IMR-90 (cell line): ENCODE data around the gene ZYX. TPM values are rescaled to one million over a fixed set of nuclear protein-coding genes. Genes with fewer than 3 reads are reported as not detected.

ENCODE experiments used
- ATAC-seq: fragments of 200-7000 bp; cut with Tn5 transposase; 2 replicates; pipeline ENCODE4 v1.9.1; 2020; ENCODE audit warnings: low read depth, mild to moderate bottlenecking, moderate library complexity
- BruUV-seq: library from RNA; stranded (reverse); fragments of 400-500 nt; replicated peaks from 2 replicates; lab custom pipeline; 2021; lab: Mats Ljungman, UMichigan
- CTCF ChIA-PET: fragments of 300-600 bp; formaldehyde crosslinking; extraction: SDS; loops from one replicate; lab custom pipeline; 2021; ENCODE audit warnings: antibody characterized with exemption; lab: Yijun Ruan, JAX
- POLR2A ChIA-PET: fragments of 300-600 bp; sonication (Branson Sonifier 250); formaldehyde crosslinking; loops from one replicate; lab custom pipeline; 2022; ENCODE audit warnings: antibody characterized with exemption; ENCODE audit not compliant: unreplicated experiment; lab: Charles Lee
- DNase-seq: peaks from one replicate; pipeline ENCODE4 v3.0.0; 2013
- H2AFZ ChIP-seq: replicated peaks from 2 replicates; pipeline ENCODE3; 2013; ENCODE audit warnings: low read length, mild to moderate bottlenecking; ENCODE audit not compliant: poor library complexity
- H2AK5ac ChIP-seq: 2 replicates; pipeline ENCODE4 v1.6.1; 2013; ENCODE audit warnings: low read depth, low read length, inconsistent platforms
- H2AK9ac ChIP-seq: replicated peaks from 2 replicates; pipeline ENCODE3; 2013; ENCODE audit warnings: mild to moderate bottlenecking, low read depth, low read length, moderate library complexity; ENCODE audit not compliant: poor library complexity
- H2BK120ac ChIP-seq: 2 replicates; pipeline ENCODE4 v1.6.1; 2013; ENCODE audit warnings: low read depth, low read length, inconsistent platforms
- H2BK15ac ChIP-seq: 3 replicates; pipeline ENCODE4 v1.6.1; 2013; ENCODE audit warnings: low read depth, low read length, inconsistent platforms
- H2BK20ac ChIP-seq: 2 replicates; pipeline ENCODE4 v1.6.1; 2013; ENCODE audit warnings: low read depth, mild to moderate bottlenecking, inconsistent platforms, low read length, moderate library complexity
- H2BK5ac ChIP-seq: 2 replicates; pipeline ENCODE4 v1.6.1; 2013; ENCODE audit warnings: mild to moderate bottlenecking, low read depth, low read length, inconsistent platforms; ENCODE audit not compliant: poor library complexity, severe bottlenecking
- H3K14ac ChIP-seq: replicated peaks from 2 replicates; pipeline ENCODE4 v1.6.1; 2013; ENCODE audit warnings: low read depth, low read length, inconsistent platforms
- H3K18ac ChIP-seq: 2 replicates; pipeline ENCODE4 v1.6.1; 2013; ENCODE audit warnings: low read depth, low read length, control low read depth
- H3K23ac ChIP-seq: 2 replicates; pipeline ENCODE4 v1.6.1; 2013; ENCODE audit warnings: low read depth, low read length, inconsistent platforms
- H3K27ac ChIP-seq: 2 replicates; pipeline ENCODE4 v1.5.1; 2013; ENCODE audit warnings: mild to moderate bottlenecking, control low read depth, low read length; ENCODE audit not compliant: insufficient read depth
- H3K27me3 ChIP-seq: 2 replicates; pipeline ENCODE4 v1.6.1; 2013; ENCODE audit warnings: low read length; ENCODE audit not compliant: control insufficient read depth, insufficient read depth
- H3K36me3 ChIP-seq: 2 replicates; pipeline ENCODE4 v1.6.1; 2013; ENCODE audit warnings: low read length, mixed read lengths; ENCODE audit not compliant: control insufficient read depth, insufficient read depth
- H3K4ac ChIP-seq: 2 replicates; pipeline ENCODE4 v1.6.1; 2013; ENCODE audit warnings: low read depth, low read length, inconsistent platforms
- H3K4me1 ChIP-seq: 2 replicates; pipeline ENCODE4 v1.6.1; 2013; ENCODE audit warnings: low read length, mixed read lengths; ENCODE audit not compliant: control insufficient read depth, insufficient read depth
- H3K4me2 ChIP-seq: 2 replicates; pipeline ENCODE4 v1.6.1; 2013; ENCODE audit warnings: low read depth, mild to moderate bottlenecking, control low read depth, low read length, moderate library complexity
- H3K4me3 ChIP-seq: 2 replicates; pipeline ENCODE4 v1.5.1; 2013; ENCODE audit warnings: low read depth, mild to moderate bottlenecking, control low read depth, low read length, moderate library complexity; ENCODE audit not compliant: insufficient read depth
- H3K56ac ChIP-seq: 2 replicates; pipeline ENCODE4 v1.6.1; 2013; ENCODE audit warnings: low read length, inconsistent platforms; ENCODE audit not compliant: insufficient read depth; ENCODE audit errors: extremely low read depth
- H3K79me1 ChIP-seq, 2 experiments: 2 replicates each; pipeline ENCODE4 v1.6.1; 2013; ENCODE audit warnings: low read length in 2 of 2, inconsistent platforms in 1 of 2, low read depth in 1 of 2
- H3K9ac ChIP-seq: 2 replicates; pipeline ENCODE4 v1.6.1; 2013; ENCODE audit warnings: low read depth, low read length, control low read depth
- H3K9me1 ChIP-seq: 2 replicates; pipeline ENCODE4 v1.6.1; 2013; ENCODE audit warnings: low read length, inconsistent platforms; ENCODE audit not compliant: insufficient read depth
- H3K9me3 ChIP-seq: 2 replicates; pipeline ENCODE4 v1.6.1; 2013; ENCODE audit warnings: low read length; ENCODE audit not compliant: control insufficient read depth, insufficient read depth
- H4K20me1 ChIP-seq: 2 replicates; pipeline ENCODE4 v1.6.1; 2013; ENCODE audit warnings: low read length, inconsistent platforms; ENCODE audit not compliant: insufficient read depth
- H4K5ac ChIP-seq: 2 replicates; pipeline ENCODE4 v1.6.1; 2013; ENCODE audit warnings: mild to moderate bottlenecking, low read depth, low read length, control low read depth
- H4K8ac ChIP-seq, 2 experiments: 2 replicates each; pipeline ENCODE4 v1.6.1; 2013; ENCODE audit warnings: low read depth in 2 of 2, low read length in 2 of 2, control low read depth in 1 of 2, inconsistent platforms in 1 of 2
- H4K91ac ChIP-seq: 2 replicates; pipeline ENCODE4 v1.6.1; 2013; ENCODE audit warnings: low read depth, low read length, inconsistent platforms; ENCODE audit not compliant: insufficient read depth
- BHLHE40 ChIP-seq: fragments of 150-350 bp; IDR thresholded peaks from 2 replicates; pipeline ENCODE4 v1.6.1; 2016; ENCODE audit warnings: mild to moderate bottlenecking, low read depth, low read length
- CEBPB ChIP-seq: IDR thresholded peaks from 2 replicates; pipeline ENCODE4 v1.6.1; 2012; ENCODE audit warnings: low read depth, low read length, improper control_type of control experiment
- CHD1 ChIP-seq: IDR thresholded peaks from 2 replicates; pipeline ENCODE4 v1.6.1; 2012; ENCODE audit warnings: low read depth, low read length, improper control_type of control experiment
- CTCF ChIP-seq: conservative IDR thresholded peaks from 2 replicates; pipeline ENCODE4 v1.5.1; 2012; ENCODE audit warnings: mild to moderate bottlenecking, low read depth, low read length, improper control_type of control experiment
- ELK1 ChIP-seq: fragments of 150-350 bp; IDR thresholded peaks from 2 replicates; pipeline ENCODE4 v1.6.1; 2016; ENCODE audit warnings: low read depth, mild to moderate bottlenecking, low read length, moderate library complexity, borderline replicate concordance
- FOS ChIP-seq: fragments of 150-350 bp; IDR thresholded peaks from 2 replicates; pipeline ENCODE4 v1.6.1; 2016; ENCODE audit warnings: low read depth, low read length
- MAFK ChIP-seq: IDR thresholded peaks from 2 replicates; pipeline ENCODE4 v1.6.1; 2012; ENCODE audit warnings: low read depth, low read length, improper control_type of control experiment
- MAZ ChIP-seq: IDR thresholded peaks from 2 replicates; pipeline ENCODE4 v1.6.1; 2012; ENCODE audit warnings: low read depth, mild to moderate bottlenecking, low read length, improper control_type of control experiment, moderate library complexity, borderline replicate concordance
- MXI1 ChIP-seq: IDR thresholded peaks from 2 replicates; pipeline ENCODE4 v1.6.1; 2012; ENCODE audit warnings: low read depth, mild to moderate bottlenecking, low read length, moderate library complexity, borderline replicate concordance
- NFE2L2 ChIP-seq: fragments of 150-350 bp; IDR thresholded peaks from 2 replicates; pipeline ENCODE4 v1.6.1; 2016; ENCODE audit warnings: low read depth, mild to moderate bottlenecking, low read length
- POLR2A ChIP-seq: IDR thresholded peaks from 2 replicates; pipeline ENCODE4 v1.6.1; 2012; ENCODE audit warnings: mild to moderate bottlenecking, low read depth, low read length
- RAD21 ChIP-seq: IDR thresholded peaks from 2 replicates; pipeline ENCODE4 v1.6.1; 2012; ENCODE audit warnings: low read length, improper control_type of control experiment
- RCOR1 ChIP-seq: IDR thresholded peaks from 2 replicates; pipeline ENCODE4 v1.6.1; 2012; ENCODE audit warnings: mild to moderate bottlenecking, low read length, improper control_type of control experiment; ENCODE audit not compliant: insufficient replicate concordance
- RFX5 ChIP-seq: IDR thresholded peaks from 2 replicates; pipeline ENCODE4 v1.8.0; 2012; ENCODE audit warnings: low read depth, mild to moderate bottlenecking, low read length, moderate library complexity
- SMC3 ChIP-seq: fragments of 150-350 bp; IDR thresholded peaks from 2 replicates; pipeline ENCODE4 v1.6.1; 2016; ENCODE audit warnings: low read depth, mild to moderate bottlenecking, antibody characterized with exemption, low read length, moderate library complexity
- USF2 ChIP-seq: fragments of 150-350 bp; IDR thresholded peaks from 2 replicates; pipeline ENCODE4 v1.6.1; 2017; ENCODE audit warnings: mild to moderate bottlenecking, antibody characterized with exemption, low read length, low read depth
- WGBS, 2 experiments: methylation state at CpG; one replicate each; pipeline versions ENCODE4 v1.1.5 to v1.1.7; 2013; ENCODE audit warnings: missing lambda C conversion rate in 2 of 2; ENCODE audit not compliant: insufficient read length in 1 of 2; ENCODE audit errors: extremely low coverage in 2 of 2; 5-methylcytosine and 5-hydroxymethylcytosine counted together
- dilution Hi-C: fragments of 300-500 bp; cut with HindIII; formaldehyde crosslinking; loops from one replicate; pipeline ENCODE4 v1.14.3; 2018; ENCODE audit warnings: low sequenced_read_pairs; ENCODE audit not compliant: unreplicated experiment
- in situ Hi-C: fragments of 300-500 bp; cut with MboI; formaldehyde crosslinking; loops from 3 replicates; pipeline ENCODE4 v1.14.3; 2019; ENCODE audit warnings: low sequenced_read_pairs, inconsistent platforms, mixed read lengths
- intact Hi-C: fragments of 100-400 bp; cut with micrococcal nuclease; formaldehyde crosslinking; loops from 2 replicates; pipeline ENCODE4 v1.10.0; 2022
- polyA plus RNA-seq, 3 experiments: library from polyadenylated mRNA; depleted of rRNA; stranded (reverse); fragments of >200 nt; gene quantifications; 2 replicates each; pipeline ENCODE4 v1.2.3, GENCODE V29; 2012; ENCODE audit warnings: low replicate concordance in 1 of 3
- total RNA-seq: library from RNA; depleted of rRNA; stranded (reverse); fragments of >200 nt; gene quantifications from 2 replicates; pipeline ENCODE4 v1.2.3, GENCODE V29; 2012

The ZYX gene
- total and polyA plus RNA-seq, 2 of the 4 experiments (the other 2 are of a cell fraction) = 22.6 to 334 TPM

GRCh38 chr7:143346018-143346417 is 35.1 kb upstream of the ZYX start:
- Histone ChIP-seq H3K56ac (no peak overlapping the region), H3K36me3 (no peaks in the 10 kb centered on the region), H3K4ac (no peak overlapping the region), H3K27ac (no peak overlapping the region), H4K91ac (no peak overlapping the region), H3K18ac (no peak overlapping the region), H3K9me1 (no peaks in the 10 kb centered on the region), H3K9ac (no peak overlapping the region), H3K4me2 (no peak overlapping the region), H3K14ac (no peak overlapping the region), H2BK15ac (no peak overlapping the region), H3K4me3 (no peak overlapping the region), H3K27me3 (peaks cover 34% of the 10 kb centered on the region), H4K20me1 (no peaks in the 10 kb centered on the region), H2BK20ac (no peak overlapping the region), H2BK5ac (no peak overlapping the region), H4K5ac (no peak overlapping the region), H3K23ac (no peak overlapping the region), H3K9me3 (no peaks in the 10 kb centered on the region), H2AK9ac (no peak overlapping the region), H2AK5ac (no peak overlapping the region), H4K8ac (no peak overlapping the region), H3K79me1 (no peaks in the 10 kb centered on the region), H3K4me1 (no peaks in the 10 kb centered on the region), H2AFZ (no peak overlapping the region), H2BK120ac (no peak overlapping the region)
- TF ChIP-seq SMC3 (no peak), RCOR1 (no peak), RFX5 (no peak), RAD21 (no peak), USF2 (no peak), MAFK (no peak), MAZ (no peak), CTCF (no peak), FOS (no peak), BHLHE40 (no peak), NFE2L2 (no peak), ELK1 (no peak), CEBPB (no peak), MXI1 (no peak), CHD1 (no peak), POLR2A (no peak)
- ATAC-seq (no peak), DNase-seq (no peak)
- dilution Hi-C loops = no loop called here
- in situ Hi-C loops = no loop called here
- ChIA-PET POLR2A (no interaction called here), CTCF (interaction anchor here (1.7 kb wide), 1 partner anchor 11 kb away, joined by 7 read pairs; no protein-coding TSS in a partner anchor)
- no TSS peak for BruUV-seq
- intact Hi-C loops = no loop called here
- WGBS, 2 experiments = no CpG with 5 or more reads among the region's 4 CpGs
